HuH-7.5 (cell line): ENCODE data around the gene TRIM34.
"Not testable (repeated sequence)": the region's sequence is repeated elsewhere in the genome, so short reads cannot be mapped to it uniquely, and the experiment has no call there.

Experiments used
- DNase-seq: peaks from one replicate; pipeline ENCODE4 v3.0.0; 2011; ENCODE audit warnings: low spot score

TRIM34 gene, protein sequence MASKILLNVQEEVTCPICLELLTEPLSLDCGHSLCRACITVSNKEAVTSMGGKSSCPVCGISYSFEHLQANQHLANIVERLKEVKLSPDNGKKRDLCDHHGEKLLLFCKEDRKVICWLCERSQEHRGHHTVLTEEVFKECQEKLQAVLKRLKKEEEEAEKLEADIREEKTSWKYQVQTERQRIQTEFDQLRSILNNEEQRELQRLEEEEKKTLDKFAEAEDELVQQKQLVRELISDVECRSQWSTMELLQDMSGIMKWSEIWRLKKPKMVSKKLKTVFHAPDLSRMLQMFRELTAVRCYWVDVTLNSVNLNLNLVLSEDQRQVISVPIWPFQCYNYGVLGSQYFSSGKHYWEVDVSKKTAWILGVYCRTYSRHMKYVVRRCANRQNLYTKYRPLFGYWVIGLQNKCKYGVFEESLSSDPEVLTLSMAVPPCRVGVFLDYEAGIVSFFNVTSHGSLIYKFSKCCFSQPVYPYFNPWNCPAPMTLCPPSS

DNA sequence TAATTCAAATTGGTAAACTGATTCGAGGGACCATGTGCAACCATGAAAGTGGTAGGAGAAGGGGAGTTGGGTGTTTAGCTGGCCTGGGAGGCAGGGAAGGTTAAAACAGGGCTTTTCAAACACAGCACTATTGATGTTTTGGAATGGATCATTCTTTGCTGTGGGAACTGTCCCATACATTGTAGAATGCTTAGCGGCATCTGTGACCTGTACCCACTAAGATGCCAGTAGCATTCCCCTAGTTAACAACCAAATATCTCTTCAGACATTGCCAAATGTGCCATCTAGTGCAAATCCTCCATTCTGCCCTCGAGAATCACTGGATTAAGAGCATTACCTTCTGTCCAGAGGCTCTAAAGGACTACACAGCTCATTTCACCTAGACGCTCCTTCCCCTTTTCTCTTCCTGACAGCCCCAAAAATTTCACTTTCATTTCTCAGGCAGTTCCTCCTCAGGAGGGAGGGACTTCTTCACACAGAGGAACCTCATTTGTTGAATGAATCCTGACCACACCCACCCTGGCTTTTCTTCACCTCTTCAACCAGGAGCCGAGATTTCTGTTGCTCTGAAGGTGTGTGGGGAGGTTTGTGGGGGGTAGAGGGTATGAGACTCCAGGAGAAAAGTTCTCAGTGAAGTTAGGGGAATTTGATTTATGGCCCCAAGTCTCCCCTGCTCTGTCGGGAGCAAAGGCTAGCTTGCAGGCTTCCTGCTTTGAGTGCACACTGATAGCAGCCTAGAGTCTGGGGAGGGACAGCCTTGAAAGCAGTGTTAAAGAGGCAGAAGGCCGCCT lies at the start of gene TRIM34:
TRIM34 (plus strand) TSS at position 513 of the 791 bp plus-strand sequence. CDS start 7,331 bp downstream, outside the sequence.
- DNase-seq = peak; percentile 33

DNA sequence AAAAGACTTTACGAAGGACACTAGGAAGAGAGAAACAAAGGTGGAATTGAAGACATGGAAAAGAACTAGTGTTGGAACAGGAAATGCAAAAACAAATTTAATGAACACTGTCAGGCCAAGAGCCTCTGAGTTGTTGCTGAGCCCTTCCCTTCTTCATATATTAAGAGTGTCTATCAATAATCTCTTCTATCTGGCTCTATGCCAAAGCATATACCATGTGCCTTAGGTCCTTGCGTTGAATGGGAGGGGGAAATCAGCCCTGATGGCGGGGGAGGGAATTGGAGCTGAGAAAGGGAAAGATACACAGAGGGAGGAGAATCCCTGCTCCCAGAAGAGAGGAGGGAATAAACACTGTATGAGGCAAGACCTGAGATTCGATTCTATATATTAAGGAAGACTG lies 49.6 kb upstream of the TRIM34 start:
- DNase-seq = no peak

DNA sequence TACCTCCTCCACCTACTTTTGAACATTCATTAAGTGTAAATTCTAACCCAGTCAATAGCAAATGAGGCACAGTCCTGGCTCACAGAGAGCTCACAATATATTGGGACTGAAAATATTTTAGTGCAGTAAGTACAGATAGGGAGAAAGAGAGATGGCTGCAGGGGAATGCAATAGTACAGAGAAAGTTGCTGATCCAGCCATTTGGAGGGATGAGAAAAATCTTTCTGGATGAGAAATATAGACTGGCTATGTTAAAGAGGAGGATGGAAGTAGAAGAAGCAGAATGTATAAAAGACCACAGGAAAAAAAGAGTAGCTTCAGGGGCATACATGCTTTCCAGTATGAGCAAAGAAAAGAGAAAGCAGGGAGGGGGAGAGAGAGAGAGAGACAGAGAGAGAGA lies 47.7 kb upstream of the TRIM34 start:
- DNase-seq = no peak

DNA sequence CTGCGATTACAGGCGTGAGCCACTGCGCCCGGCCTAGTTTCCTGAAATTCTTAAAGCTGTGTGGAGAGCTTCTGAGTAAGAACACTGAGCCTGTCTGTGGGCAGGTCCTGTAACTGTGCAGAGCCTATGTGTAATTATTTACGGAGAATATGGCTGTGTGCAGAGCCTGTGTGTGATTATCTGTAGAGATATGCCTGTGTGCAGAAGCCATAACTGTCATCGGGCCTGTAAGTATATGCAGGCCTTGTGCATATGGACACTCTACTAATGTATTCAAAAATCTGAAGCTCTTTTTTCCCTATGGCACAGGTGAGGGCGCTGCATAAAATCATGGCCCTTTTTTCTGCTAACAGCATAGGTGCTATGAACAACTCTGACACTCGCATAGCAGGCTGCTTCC lies 44.2 kb upstream of the TRIM34 start, which contains the start of gene OR52B6:
OR52B6 (plus strand) TSS at position 301 of the 400 bp plus-strand sequence; CDS start at position 301, 0 bp downstream.
- no peak for DNase-seq

DNA sequence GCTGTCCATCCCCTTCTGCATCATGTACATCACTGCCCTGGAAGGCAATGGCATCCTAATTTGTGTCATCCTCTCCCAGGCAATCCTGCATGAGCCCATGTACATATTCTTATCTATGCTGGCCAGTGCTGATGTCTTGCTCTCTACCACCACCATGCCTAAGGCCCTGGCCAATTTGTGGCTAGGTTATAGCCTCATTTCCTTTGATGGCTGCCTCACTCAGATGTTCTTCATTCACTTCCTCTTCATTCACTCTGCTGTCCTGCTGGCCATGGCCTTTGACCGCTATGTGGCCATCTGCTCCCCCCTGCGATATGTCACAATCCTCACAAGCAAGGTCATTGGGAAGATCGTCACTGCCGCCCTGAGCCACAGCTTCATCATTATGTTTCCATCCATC lies 43.8 kb upstream of the TRIM34 start:
- no peak for DNase-seq

DNA sequence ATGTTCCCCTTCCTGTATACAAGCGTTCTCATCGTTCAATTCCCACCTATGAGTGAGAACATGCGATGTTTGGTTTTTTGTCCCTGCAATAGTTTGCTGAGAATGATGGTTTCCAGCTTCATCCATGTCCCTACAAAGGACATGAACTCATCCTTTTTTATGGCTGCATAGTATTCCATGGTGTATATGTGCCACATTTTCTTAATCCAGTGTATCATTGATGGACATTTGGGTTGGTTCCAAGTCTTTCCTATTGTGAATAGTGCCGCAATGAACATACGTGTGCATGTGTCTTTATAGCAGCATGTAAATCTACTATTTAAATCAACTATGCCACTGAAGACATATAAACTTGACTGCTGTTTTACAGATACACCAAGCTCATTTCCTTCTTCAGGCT lies 40.3 kb upstream of the TRIM34 start:
- DNase-seq = not testable (repeated sequence)

DNA sequence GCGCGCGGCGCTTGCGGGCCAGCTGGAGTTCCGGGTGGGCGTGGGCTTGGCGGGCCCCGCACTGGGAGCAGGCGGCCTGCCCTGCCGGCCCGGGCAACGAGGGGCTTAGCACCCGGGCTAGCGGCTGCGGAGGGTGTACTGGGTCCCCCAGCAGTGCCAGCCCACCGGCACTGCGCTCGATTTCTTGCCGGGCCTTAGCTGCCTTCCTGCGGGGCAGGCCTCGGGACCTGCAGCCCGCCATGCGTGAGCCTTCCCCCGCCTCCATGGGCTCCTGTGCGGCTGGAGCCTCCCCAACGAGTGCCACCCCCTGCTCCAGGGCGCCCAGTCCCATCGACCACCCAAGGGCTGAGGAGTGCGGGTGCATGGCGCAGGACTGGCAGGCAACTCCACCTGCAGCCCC lies 34.9 kb upstream of the TRIM34 start:
- DNase-seq = not testable (repeated sequence)

DNA sequence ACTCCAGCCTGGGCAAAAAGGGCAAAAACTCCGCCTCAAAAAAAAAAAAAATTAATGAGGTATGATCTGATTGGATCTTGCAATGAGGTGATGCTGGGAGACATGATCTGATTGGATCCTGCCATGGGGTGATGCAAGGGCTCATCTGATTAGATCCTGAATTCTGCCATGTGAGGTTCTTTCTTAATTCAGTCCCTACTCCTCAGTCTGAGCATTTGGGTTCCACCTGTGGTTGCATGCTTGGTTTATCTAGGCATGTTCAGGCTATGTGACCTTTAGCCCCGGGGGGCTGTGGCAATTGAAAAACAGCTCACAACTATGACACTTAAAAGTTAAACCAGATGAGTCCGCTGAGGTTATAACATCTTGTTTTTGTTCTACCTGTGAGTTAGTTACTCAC lies 33.2 kb upstream of the TRIM34 start:
- DNase-seq = peak; percentile 39

DNA sequence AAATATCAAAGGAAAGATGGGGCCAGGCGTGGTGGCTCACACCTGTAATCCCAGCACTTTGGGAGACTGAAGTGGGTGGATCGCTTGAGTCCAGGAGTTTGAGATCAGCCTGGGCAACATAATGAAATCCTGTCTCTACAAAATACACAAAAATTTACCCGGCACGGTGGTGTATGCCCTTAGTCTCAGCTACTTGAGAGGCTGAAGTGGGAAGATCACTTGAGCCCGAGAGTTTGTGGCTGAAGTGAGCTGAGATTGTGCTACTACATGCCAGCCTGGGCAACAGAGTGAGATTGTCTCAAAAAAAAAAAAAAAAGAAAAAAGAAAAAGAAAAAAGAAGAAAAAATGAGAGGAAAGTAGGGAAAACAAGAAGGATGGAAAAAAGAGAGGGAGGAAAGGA lies 32.2 kb upstream of the TRIM34 start:
- DNase-seq = no peak

DNA sequence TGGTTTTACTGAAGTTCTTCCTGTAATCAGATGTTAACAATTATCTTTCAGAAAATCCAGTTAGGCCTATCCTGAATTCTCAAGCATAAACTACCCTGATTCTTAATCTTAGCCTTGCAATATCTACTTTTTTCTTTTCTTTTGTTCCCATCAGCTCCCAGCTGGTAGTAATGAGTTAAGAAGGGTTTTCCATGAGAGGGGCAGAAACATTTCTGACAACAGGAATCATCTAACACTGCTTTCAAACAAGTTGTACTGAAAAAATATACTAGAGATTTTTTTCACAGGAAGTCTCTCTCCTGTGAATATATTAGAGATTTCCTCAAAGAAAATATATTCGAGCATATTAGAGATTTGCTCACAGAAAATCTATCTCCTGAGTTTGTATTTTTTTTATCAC lies 31.7 kb upstream of the TRIM34 start:
- no peak for DNase-seq

DNA sequence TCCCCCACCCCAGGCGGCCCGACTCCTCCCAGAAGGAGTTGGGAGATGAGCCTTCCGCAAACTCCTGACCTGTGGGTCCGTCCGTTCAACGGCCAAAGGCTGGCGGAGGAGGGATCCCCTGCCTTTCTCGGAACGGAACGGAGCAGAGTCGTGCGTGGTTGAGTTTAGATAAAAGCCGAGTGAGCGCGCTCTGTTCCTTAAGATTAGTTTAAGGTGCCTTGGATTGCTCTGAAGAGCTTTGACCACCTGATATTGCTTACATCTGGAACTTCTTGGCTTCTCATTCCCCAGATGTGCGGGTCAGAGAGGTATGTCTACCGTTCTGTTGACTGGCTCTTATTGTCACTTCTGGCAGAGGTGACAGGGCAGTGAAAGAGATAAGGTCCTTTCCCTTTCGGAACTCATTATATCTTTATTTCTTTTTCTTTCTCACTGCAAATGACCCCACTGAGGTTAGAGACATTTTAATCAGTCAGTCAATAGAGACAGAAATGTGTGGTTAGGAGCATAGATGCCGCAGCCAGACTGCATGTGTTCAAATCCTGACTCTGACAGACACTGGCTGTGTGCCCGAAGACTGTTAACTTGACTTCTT lies 28.1 kb upstream of the TRIM34 start, which contains the start of gene TRIM6:
TRIM6 (plus strand) TSS at position 31 of the 595 bp plus-strand sequence; CDS start at position 292, 261 bp downstream.
- DNase-seq = no peak

DNA sequence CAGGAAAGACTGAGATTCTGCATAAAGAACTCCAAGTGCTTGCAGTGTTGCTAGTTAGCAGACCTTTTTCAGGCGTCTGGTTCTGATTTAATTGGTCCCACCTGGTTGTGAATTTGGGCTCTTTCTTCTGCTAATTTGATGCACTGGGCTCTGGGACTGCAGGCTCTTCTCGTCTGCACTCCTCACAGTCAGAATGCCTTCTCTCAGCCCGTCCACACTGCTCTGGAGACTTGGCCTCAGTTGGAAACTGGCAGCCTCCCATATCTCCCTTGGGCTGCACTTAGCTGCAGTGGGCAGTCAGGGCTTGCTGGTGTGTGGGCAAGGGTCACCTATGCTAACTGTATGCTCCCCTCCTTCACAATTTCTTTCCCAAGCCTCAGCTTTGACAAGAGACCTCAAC lies 26.8 kb upstream of the TRIM34 start:
- no peak for DNase-seq

DNA sequence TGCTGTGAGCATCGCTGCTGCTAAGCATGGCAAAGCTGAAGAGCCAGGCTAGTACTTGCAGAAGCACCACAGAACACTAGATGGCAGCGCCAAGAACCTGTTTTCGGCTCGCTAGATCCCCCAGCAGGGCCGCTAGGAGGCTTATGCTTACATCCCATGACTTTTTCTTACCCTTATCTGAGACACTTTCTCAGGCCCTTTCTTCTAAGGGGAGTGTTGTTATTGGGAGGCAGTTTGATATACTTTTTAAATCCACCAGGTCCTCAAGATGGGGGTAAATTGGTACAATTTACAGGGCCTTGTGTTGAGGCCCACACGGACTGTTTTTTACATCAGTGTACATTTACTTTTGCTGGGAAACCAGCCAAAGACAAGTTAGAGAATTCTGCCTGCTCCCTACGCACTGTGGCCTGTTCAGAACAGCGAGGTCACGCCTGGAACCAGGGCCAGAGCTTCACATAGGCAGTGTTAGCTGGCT lies 24.4 kb upstream of the TRIM34 start:
- DNase-seq = peak; percentile 32

DNA sequence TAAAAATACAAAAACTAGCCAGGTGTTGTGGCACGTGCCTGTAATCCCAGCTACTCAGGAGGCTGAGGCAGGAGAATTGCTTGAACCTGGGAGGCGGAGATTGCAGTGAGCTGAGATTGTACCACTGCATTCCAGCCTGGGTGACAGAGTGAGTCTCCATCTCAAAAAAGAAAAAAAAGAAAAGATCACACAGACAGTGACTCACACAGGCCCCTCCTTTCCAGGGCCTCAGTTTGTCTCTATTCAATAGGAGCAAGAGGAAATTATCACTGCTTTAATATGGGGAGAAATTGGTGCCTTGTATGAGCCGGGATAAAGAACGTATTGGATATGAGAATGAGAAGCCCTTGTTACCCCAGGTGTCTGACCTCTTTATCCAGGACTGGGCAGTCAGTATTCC lies 22.0 kb upstream of the TRIM34 start:
- DNase-seq = not testable (repeated sequence)

DNA sequence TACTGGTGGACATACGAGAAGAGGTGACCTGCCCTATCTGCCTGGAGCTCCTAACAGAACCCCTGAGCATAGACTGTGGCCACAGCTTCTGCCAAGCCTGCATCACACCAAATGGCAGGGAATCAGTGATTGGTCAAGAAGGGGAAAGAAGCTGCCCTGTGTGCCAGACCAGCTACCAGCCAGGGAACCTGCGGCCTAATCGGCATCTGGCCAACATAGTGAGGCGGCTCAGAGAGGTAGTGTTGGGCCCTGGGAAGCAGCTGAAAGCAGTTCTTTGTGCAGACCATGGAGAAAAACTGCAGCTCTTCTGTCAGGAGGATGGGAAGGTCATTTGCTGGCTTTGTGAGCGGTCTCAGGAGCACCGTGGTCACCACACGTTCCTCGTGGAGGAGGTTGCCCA lies 21.5 kb upstream of the TRIM34 start:
- DNase-seq = no peak

DNA sequence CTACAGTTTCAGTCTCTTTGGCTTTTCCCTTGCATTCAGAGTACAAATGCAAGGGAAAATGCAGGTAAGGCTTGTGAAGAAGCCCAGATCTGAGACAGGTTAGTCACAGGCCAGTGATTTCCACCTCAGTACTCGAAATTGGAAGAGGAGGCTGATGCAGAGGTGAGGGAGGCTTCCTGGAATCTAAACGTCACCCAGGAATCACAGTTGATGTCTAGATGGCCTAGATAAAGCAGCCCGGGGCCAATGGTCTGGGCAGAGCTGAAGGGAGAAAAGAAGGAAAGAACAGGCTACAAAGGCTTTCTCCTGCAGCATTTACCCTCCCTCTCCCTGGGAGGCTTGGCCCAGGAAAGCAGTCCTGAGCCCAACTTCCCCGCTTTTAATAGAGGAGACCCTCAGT lies 19.9 kb upstream of the TRIM34 start:
- no peak for DNase-seq

DNA sequence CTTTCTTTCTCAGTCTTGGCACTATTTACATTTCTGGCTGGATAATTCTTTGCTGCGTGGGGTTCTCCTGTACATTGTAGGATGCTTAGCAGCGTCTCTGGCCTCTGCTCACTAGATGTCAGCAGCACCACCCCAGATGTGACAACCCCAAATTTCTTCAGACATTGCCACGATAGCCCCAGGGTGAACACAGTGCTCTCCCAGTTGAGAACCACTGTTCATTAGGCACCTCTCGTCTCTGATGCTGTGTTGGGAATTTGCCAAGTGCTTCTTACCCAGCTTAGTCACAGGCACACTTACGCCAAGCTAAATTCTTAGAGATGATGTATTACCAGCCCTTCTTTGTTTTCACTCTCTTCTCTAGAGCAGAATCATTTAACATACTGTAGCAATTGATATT lies 19.0 kb upstream of the TRIM34 start:
- no peak for DNase-seq

DNA sequence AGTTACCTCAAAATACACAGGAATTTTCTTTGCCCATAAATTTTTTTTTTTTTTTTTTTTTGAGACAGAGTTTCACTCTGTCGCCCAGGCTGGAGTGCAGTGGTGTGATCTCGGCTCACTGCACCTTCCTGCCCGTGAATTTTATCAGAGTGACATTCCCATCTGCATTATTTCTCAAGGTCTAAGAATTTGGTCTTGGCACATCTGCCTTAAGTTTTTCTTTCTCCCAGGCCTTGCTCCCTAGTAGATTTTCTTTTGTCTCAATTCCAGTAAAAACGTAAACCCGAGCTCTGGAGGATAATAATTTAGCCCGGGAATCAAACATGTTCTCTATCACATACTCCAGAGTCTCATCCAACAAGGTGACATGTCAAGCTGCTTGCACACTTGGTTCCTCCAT lies 16.0 kb upstream of the TRIM34 start:
- no peak for DNase-seq

DNA sequence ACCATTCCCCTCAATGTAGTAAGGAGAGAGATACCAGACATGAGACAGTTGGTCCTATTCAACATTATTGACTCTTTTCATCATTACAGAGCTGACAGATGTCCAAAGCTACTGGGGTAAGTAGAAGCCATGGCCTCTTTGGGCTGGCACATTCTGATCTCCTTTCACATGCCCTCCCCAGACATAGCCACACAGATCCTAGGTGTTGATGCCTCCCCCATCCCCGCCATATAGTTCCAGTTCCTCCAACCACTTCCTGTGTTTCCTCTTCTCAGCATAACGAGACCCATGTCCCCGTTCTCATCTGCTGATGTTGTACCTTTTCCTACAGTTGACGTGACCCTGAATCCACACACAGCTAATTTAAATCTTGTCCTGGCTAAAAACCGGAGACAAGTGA lies 14.4 kb upstream of the TRIM34 start:
- DNase-seq = no peak

DNA sequence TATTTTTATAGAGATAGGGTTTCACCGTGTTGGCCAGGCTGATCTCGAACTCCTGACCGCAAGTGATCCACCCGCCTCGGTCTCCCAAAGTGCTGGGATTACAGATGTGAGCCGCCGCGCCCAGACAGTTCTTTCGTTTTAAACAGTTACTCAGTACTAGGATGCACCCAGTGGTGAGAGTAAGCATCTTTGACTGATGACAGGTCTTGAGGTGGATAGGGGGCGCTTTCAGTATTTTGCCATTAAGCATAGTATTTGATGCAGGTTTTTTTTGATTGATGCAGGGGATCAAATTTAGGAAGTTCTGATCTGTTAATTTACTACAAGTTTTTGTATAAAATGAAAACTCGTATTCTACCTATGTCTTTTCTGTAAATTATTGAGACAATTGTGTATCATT lies 13.2 kb upstream of the TRIM34 start:
- no peak for DNase-seq

DNA sequence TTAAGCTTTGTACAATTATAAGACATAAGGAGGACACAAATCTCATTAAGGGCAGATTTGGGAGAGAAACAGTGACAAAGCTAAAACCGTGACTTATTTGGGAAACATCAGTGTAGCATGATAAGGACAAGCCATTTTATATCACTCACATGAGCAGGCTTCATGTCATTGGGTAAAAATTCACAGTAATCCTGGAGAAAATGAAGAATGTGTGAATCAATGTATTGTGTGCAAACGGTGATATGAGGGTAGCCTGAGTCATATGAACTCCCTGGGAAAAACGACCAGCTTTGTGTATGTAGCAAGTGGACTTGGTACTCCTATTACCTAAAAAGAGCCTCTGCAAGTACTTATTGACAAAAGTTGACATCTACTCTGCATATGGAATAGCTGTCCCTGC lies 6.0 kb upstream of the TRIM34 start:
- DNase-seq = no peak
